GM19193 (cell line): ENCODE results near the gene FUBP1.

Source experiments
- POLR2A ChIP-seq: IDR thresholded peaks from 4 replicates; pipeline ENCODE4 v1.6.1; 2011; ENCODE audit not compliant: insufficient read depth, insufficient read length; ENCODE audit errors: extremely low read depth

The FUBP1 gene

GRCh38 chr1:77925956-77926355, 52.9 kb downstream of the FUBP1 start:
- TF ChIP-seq POLR2A = no peak

GRCh38 chr1:77925518-77925917, 53.4 kb downstream of the FUBP1 start:
- TF ChIP-seq POLR2A = no peak

GRCh38 chr1:77910116-77910515, 68.8 kb downstream of the FUBP1 start:
- no peak for TF ChIP-seq POLR2A

GRCh38 chr1:77906624-77907023, 72.2 kb downstream of the FUBP1 start:
- TF ChIP-seq POLR2A = no peak

GRCh38 chr1:77906019-77906545, 72.8 kb downstream of the FUBP1 start:
- no peak for TF ChIP-seq POLR2A

GRCh38 chr1:77905603-77906002, 73.3 kb downstream of the FUBP1 start:
- no peak for TF ChIP-seq POLR2A

GRCh38 chr1:77900687-77901293, 78.1 kb downstream of the FUBP1 start:
- no peak for TF ChIP-seq POLR2A

GRCh38 chr1:77899647-77900320, 79.1 kb downstream of the FUBP1 start:
- TF ChIP-seq POLR2A = no peak
